Fibroblast of the aortic adventitia (primary cell): ENCODE results near the gene KLK11. TPM values are rescaled to one million over a fixed set of nuclear protein-coding genes. Genes with fewer than 3 reads are reported as not detected.

Source experiments
- DNase-seq: peaks from one replicate; pipeline ENCODE4 v3.0.0-alpha.2; 2010; ENCODE audit warnings: low read depth
- H3K4me3 ChIP-seq: 2 replicates; pipeline ENCODE4 v1.5.1; 2011; ENCODE audit warnings: low read depth, mild to moderate bottlenecking, control low read depth, low read length, moderate library complexity
- total RNA-seq: library from RNA; depleted of rRNA; stranded (reverse); fragments of >200 nt; gene quantifications from 2 replicates; pipeline ENCODE4 v1.2.3, GENCODE V29; 2012; ENCODE audit warnings: low replicate concordance
- TF ChIP-seq, protein P1 (sequence below): IDR thresholded peaks from 2 replicates; pipeline ENCODE4 v1.5.1; 2011; ENCODE audit warnings: mild to moderate bottlenecking, low read length, control low read depth, inconsistent platforms; ENCODE audit not compliant: insufficient read depth

The KLK11 gene
- total RNA-seq, 1 donor = not detected

DNA sequence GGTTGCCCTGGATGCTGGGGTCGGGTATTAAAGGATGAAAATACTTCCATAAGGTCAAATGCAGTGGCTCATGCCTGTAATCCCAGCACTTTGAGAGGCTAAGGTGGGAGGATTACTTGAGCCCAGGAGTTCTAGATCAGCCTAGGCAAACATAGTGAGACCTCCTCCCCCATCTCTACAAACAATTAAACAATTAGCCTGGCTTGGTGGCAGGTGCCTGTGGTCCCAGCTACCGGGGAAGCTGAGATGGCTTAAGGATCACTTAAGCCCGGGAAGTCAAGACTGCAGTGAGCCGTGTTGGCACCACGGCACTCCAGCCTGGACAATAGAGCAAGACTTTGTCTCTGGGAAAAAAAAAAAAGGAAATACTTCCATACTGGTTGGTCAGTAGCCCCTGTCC lies 1.5 kb downstream of the KLK11 start:
- H3K4me3 ChIP-seq = no peak overlapping the region
- TF ChIP-seq, protein P1, sequence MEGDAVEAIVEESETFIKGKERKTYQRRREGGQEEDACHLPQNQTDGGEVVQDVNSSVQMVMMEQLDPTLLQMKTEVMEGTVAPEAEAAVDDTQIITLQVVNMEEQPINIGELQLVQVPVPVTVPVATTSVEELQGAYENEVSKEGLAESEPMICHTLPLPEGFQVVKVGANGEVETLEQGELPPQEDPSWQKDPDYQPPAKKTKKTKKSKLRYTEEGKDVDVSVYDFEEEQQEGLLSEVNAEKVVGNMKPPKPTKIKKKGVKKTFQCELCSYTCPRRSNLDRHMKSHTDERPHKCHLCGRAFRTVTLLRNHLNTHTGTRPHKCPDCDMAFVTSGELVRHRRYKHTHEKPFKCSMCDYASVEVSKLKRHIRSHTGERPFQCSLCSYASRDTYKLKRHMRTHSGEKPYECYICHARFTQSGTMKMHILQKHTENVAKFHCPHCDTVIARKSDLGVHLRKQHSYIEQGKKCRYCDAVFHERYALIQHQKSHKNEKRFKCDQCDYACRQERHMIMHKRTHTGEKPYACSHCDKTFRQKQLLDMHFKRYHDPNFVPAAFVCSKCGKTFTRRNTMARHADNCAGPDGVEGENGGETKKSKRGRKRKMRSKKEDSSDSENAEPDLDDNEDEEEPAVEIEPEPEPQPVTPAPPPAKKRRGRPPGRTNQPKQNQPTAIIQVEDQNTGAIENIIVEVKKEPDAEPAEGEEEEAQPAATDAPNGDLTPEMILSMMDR = no peak
- DNase-seq = no peak

DNA sequence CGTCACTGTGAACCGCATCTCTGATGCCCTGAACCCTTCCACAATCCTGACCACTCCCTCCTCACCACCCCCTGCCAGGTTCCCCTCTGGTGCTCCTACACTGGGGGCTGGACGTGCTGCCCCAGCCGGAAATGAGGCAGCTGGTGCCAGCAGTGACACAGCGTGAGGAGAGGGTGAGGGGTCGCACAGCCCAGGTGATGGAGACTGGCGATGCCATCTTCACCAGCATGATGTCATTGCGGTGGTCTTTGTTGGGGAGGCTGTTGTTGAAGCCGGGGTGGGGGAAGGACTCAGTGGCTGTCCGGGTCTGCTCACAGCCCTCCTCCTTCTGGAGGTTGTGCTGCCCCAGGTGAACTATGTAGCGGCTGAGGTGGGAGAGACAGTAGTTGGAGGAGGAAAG lies 2.5 kb downstream of the KLK11 start:
- DNase-seq = no peak
- TF ChIP-seq, protein P1 = no peak
- no peak overlapping the region for H3K4me3 ChIP-seq

DNA sequence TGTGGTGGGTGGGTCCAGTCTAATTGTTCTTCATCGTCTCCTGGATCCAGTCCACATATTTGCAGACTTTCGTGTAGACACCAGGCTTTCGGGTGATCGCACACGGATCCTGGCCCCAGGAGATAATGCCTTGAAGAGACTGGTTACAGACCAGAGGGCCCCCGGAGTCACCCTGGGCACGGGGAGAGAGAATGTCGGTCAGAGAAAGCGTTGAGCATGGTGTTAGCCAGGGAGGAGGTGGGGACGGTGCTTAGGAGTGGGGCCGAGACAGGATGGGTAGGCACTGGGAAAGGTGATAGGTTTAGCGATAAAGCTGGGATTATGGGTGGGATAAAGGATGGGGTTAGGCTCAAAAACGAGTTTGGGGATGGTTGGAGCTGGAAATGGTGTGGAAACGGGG lies 3.9 kb downstream of the KLK11 start:
- TF ChIP-seq, protein P1 = no peak
- no peak overlapping the region for H3K4me3 ChIP-seq
- no peak for DNase-seq

DNA sequence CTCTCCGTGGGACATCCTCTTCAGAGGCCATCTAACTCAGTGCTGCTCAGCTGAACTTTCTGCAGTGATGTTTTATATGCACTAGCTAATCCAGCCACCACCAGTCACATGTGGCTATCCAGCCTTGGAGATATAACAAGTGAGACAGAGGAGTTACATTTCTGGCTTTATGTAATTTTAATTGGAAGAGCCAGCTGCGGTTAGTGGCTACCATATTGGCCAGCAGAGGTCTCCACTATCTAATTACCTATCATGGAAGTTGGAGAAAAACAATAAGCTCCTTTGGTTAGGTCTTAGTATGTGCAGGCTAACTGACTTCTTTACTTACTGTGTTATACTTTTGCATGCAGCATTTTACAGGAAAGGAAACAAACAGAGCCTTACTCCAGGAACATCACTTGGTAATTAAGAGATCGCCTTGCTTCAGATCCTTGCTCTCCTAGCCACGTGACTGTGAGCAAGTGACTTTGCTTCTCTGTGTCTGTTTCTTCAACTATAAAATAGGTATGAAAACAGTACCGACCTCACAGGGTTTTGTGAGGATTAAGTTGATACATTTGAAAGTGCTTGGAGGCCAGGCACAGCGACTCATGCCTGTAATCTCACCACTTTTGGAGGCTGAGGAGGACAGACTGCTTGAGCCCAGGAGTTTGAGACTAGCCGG lies 5.3 kb downstream of the KLK11 start:
- H3K4me3 ChIP-seq = no peak overlapping the region
- TF ChIP-seq, protein P1 = peak; percentile 66
- peak; percentile 63 for DNase-seq

DNA sequence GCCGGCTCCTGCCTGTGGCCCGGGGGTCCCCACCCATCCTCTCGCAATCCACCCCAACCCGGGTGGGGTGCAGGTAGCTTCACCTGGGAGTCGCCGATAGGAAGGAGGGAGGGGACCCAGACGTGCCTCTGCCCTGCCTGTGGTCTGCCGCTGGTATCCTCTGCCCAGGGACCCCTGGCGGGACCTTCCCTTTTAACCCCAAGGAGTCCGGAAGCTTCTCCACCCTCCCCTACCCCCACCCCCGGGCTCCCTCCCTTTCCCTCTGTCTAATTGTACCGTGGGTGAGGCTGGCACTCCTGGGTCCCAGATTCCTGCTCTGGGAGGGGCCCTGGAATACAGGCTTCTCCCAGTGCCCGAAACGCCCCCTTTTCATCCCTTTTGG lies 6.9 kb downstream of the KLK11 start, which contains the start of gene KLK10:
Gene KLK10, minus strand, starts transcription at position 166 of the 382 bp plus-strand sequence. CDS start 579 bp downstream, outside the sequence.
- H3K4me3 ChIP-seq = no peak within 1 kb of the TSS
- TF ChIP-seq, protein P1 = no peak
- DNase-seq = no peak

DNA sequence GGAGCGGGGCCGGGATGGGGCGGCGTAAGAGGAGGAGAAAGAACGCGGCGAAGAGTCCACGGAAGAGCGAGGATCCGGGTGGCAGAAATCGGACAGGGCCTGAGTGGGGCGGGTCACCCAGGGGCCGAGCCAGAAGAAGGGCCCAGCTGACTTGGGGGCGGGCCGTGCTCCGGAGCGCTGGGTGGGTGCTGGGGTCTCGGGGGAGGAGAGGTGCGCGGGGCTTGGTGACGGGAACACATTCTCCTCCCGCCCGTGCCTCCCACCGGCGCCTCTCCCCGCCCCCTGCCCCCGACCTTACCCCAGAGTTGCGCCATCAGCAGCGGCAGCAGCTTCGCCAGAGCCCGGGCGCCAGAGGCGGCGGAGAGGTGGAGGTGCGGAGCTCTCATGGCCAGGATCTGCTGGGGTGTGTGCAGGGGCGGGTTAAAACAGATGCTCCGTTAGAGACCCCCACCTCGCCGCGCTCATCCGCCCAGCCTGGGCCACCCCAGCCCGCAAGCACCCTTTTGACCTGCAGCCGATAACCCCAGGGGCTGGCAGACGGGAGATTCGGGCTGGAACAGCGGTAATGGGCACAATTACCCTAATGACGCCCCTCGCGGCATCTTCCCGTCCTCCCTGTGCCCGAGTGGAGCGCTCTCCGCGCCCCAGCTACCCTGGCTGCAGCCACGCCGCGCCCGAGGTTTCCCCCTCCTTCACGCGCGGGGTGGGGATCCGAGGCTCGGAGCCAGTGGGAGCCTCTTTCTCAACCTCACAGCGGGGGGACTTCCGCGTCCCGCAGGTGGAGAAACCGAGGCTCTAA lies 7.5 kb downstream of the KLK11 start:
- TF ChIP-seq, protein P1 = no peak
- DNase-seq = no peak
- H3K4me3 ChIP-seq = no peak overlapping the region
